ENCODE measurements around the gene SERPINB1. TPM values are rescaled to one million over a fixed set of nuclear protein-coding genes. Genes with fewer than 3 reads are reported as not detected.

Gene SERPINB1
- total RNA-seq, 2 experiments from 2014 or later = 51.1 to 55.3 TPM

DNA sequence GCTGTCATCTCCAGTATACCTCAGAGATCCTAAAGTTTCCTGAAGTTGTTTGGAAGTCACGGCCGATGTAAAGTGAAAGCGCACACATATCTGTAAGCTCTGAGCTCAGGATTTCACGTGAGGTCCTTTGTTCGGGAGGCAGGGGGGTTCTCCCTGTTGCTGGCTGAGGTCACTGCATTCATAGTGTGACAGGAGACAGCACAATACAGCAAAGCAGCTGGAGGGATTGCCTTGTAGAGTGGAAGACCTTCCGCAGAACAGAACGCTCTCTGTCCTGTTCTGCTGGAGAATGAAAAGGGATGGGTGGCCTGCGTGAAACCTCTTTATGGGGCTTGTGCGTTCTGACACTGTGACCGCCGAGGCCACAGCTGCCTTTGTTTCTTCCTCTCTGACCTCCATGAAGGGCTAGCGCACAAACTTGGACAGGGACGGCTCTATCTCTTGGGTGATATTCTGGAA, 13.4 kb upstream of the SERPINB1 start:
- POLR2A ChIA-PET = interaction anchor here (0.5 to 1.5 kb wide), 5 partner anchors 13 to 134 kb away, joined by 3 to 8 read pairs (median 3); partner anchors contain the start of gene SERPINB1
- CTCF ChIA-PET = interaction anchor here (0.8 to 4.1 kb wide), 6 partner anchors 9 to 97 kb away, joined by 3 to 24 read pairs (median 4); partner anchors contain the start of gene SERPINB1

DNA sequence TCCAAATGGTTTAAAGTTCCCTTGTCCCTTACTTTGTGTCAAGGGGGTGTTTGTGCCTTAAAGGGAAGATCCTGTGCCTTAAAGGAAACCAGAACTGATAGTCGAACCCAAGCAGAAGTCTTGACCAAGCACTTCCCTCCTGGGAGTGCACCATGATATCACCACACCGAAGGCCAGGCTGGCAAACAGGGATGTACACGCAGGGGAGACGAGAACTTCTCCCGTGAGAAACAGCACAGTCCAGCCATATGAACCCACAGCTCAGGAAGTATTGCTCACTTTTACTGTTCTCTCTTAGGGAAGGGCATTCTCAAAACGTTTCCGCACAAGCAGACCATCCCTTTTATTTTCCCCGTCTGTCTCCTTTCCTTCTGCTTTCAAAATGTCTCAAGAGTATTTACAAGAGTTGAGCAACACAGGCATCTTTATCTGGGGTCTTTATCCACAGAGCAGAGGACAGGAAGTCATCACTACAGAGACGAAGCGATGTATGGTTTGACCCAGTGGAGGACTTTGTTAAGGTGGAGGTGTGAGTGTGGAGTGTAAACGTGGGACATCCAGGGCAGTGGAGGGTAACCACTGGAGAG, 12.8 kb upstream of the SERPINB1 start:
- CTCF ChIA-PET = interaction anchor here (0.8 to 4.1 kb wide), 5 partner anchors 8 to 97 kb away, joined by 3 to 24 read pairs (median 5); partner anchors contain the start of gene SERPINB1
- POLR2A ChIA-PET = interaction anchor here (0.5 to 1.5 kb wide), 5 partner anchors 23 to 199 kb away, joined by 3 to 8 read pairs (median 3); no protein-coding TSS in a partner anchor

DNA sequence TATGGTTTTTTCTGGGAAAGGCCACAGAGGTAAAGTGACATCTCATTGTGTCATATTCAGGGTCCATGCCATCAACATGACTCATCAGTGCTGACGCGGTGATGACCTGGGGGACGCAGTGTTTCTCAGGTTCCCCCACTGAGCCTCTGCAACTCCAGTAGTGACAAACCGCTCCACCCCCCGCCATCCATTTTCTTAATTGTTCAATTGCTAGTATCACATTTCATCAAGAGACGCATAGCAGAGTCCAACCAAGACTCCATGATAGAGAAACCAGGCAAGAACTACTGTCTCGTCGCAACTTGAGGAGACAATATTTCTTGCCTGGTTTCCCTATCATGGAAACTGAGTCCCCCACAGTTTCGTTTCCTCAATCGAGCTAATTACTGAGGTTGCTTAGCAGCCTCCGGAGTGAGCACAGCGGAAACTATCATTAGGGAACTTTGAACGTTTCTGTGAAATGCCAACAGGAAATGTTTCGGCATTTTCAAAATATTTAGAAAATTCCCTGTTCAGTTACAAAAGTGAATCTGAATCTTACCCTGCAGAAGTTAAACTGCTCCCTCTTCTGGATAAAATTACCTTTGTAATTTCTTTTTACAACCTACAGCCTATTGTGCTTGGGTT, 12.2 kb upstream of the SERPINB1 start:
- POLR2A ChIA-PET = interaction anchor here (0.7 to 1.5 kb wide), 3 partner anchors 23 to 199 kb away, joined by 3 to 8 read pairs (median 3); no protein-coding TSS in a partner anchor
- CTCF ChIA-PET = interaction anchor here (0.9 to 3.1 kb wide), 3 partner anchors 12 to 24 kb away, joined by 3 to 20 read pairs (median 5); partner anchors contain the start of gene SERPINB1

DNA sequence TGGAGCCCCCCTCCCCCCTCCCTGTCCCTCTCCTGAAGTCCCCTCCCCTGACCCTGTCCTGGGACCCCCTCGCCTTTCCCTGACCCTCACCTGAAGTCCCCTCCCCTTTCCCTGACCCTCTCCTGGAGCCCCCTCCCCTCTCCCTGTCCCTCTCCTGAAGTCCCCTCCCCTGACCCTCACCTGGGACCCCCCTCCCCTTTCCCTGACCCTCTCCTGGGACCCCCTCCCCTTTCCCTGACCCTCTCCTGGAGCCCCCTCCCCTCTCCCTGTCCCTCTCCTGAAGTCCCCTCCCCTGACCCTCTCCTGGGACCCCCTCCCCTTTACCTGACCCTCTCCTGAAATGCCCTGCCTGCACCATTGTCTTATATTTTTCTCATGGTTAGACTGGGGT, 11.7 kb upstream of the SERPINB1 start:
- ChIA-PET CTCF (interaction anchor here (0.9 to 3.1 kb wide), 2 partner anchors 12 to 24 kb away, joined by 3 to 20 read pairs; partner anchors contain the start of gene SERPINB1), POLR2A (interaction anchor here (0.7 to 1.5 kb wide), 3 partner anchors 24 to 200 kb away, joined by 3 to 8 read pairs (median 3); no protein-coding TSS in a partner anchor)

DNA sequence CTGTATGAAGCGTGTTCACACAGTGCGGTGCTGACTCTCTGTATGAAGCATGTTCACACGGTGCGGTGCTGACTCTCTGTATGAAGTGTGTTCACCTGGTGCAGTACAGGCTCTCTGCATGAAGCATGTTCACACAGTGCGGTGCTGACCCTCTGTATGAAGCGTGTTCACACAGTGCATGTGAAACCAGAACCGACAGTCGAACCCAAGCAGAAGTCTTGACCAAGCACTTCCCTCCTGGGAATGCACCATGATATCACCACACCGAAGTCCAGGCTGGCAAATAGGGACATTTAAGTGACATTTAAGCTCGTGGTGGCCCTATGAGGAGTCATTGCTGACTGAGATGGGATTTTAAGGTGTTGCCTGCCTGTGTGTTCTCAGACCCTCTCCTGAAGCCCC, 11.3 kb upstream of the SERPINB1 start:
- CTCF ChIA-PET = no interaction called here
- POLR2A ChIA-PET = no interaction called here

DNA sequence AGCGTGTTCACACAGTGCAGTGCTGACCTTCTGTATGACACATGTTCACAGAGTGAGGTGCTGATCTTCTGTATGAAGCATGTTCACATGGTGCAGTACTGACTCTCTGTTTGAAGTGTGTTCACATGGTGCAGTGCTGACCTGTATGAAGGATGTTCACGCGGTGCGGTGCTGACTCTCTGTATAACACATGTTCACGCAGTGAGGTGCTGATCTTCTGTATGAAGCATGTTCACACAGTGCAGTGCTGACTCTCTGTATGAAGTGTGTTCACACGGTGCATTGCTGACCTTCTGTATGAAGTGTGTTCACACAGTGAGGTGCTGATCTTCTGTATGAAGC, 10.8 kb upstream of the SERPINB1 start:
- ChIA-PET CTCF (no interaction called here), POLR2A (no interaction called here)

DNA sequence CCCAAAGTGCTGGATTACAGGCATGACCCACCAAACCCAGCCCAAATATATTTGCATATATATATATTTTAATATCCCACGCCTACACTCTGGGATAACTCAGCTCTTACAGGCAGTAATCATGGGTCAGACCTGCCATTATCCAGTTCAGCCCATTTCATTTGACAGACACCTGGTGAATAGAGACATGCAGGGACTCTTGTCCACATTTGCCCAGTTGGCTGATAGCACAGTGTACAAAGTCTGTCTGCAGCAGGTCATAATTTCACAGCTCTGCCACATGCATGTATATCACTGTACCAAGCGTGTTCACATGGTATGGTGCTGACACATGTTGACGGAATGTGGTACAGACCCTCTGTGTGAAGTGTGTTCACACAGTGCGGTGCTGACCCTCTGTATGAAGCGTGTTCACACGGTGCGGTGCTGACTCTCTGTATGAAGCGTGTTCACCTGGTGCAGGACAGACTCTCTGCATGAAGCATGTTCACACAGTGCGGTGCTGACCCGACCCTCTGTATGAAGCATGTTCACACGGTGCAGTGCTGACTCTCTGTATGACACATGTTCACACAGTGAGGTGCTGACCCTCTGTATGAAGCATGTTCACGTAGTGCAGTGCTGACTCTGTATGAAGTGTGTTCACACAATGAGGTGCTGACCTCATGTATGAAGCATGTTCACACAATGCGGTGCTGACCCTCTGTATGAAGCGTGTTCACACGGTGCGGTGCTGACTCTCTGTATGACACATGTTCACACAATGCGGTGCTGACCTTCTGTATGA, 10.3 kb upstream of the SERPINB1 start:
- POLR2A ChIA-PET = no interaction called here
- CTCF ChIA-PET = interaction anchor here (0.6 to 1.4 kb wide), 3 partner anchors 31 to 60 kb away, joined by 3 to 4 read pairs (median 3); no protein-coding TSS in a partner anchor

DNA sequence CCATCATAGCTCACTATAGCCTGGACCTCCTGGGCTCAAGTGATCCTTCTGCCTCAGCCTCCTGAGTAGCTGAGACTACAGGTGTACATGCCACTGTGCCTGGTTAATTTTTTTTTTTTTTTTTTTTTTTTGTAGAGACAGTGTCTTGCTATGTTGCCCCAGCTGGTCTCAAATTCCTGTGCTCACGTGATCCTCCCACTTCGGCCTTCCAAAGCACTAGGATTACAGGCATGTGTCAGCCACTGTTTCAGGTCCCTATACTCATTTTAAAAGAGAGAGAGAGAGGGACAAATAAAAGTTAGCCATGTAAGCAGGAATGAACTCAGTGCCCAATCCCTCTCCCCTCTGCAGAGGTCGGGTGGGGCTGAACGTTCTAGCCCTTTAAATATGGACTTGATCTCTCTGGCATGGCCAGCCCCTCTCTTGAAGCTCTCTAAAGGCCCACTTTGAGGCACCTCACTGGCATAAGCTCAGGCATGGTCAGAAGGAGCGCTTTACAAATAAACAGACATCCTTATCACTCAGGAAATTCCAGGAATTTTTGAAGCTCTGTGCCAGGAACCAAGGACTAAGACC, 9.0 kb upstream of the SERPINB1 start:
- POLR2A ChIA-PET = interaction anchor here (0.7 kb wide), 1 partner anchor 54 kb away, joined by 4 read pairs; no protein-coding TSS in a partner anchor
- CTCF ChIA-PET = interaction anchor here (0.7 to 2.6 kb wide), 8 partner anchors 48 to 90 kb away, joined by 3 to 8 read pairs (median 4); partner anchors contain the start of gene SERPINB9

DNA sequence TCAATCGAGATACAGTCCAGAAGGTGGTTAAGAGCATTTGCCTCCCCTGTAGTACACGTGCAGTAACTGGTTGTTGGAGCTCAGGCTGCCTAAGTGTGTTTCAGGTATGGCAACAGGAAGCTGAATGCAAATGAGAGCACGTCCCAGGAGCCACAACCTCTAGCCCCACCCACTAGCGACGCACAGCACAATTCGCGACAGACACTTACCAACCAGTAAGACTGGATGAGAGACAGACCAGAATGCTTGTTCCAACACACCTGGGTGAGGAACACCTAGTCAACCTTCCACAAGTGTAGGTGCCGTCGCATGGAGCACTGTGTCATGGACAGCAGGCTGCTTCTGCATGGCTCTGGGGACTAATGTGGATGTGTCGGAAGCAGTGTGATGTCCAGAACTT, 7.2 kb upstream of the SERPINB1 start:
- ChIA-PET POLR2A (interaction anchor here (1.0 kb wide), 1 partner anchor 116 kb away, joined by 3 read pairs; no protein-coding TSS in a partner anchor), CTCF (interaction anchor here (0.5 to 2.6 kb wide), 2 partner anchors 83 to 86 kb away, joined by 3 to 8 read pairs; no protein-coding TSS in a partner anchor)

DNA sequence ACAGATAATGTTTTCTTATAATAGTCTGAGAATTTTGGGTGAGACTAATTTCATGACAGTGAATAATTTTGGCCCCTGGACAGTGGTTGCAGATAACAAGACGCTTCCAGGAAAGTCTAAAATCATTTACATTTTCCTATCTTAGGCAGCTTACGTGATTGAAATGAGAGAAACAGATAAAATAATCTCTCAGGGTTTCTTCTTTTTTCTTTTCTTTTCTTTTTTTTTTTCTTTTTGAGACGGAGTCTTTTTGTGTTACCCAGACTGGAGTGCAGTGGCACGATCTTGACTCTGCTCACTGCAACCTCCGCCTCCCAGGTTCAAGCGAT, 4.2 kb upstream of the SERPINB1 start:
- POLR2A ChIA-PET = interaction anchor here (0.7 to 1.6 kb wide), 3 partner anchors 10 to 95 kb away, joined by 3 to 8 read pairs (median 4); no protein-coding TSS in a partner anchor
- CTCF ChIA-PET = interaction anchor here (0.7 to 3.9 kb wide), 14 partner anchors 11 to 142 kb away, joined by 3 to 24 read pairs (median 6); partner anchors contain the start of gene SERPINB9

DNA sequence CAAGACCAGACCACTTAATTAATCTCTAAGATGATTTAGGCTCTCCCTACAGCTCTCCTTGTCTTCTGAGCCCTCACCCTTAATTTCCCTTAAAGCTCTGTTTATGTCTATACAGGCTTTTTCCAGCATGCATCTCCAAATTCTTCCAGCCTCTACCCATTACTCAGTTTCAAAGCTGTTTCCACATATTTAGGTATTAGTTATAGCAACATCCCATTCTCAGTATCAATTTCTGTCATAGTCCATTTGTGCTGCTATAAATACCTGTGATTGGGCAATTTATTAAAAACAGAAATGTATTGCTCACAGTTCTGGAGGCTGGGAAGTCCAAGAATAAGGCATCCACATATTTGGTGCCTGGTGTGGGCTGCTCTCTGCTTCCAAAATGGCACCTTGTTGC, 2.3 kb upstream of the SERPINB1 start:
- CTCF ChIA-PET = interaction anchor here (1.5 to 3.9 kb wide), 2 partner anchors 53 to 67 kb away, joined by 5 to 15 read pairs; no protein-coding TSS in a partner anchor
- POLR2A ChIA-PET = interaction anchor here (1.0 kb wide), 1 partner anchor 59 kb away, joined by 3 read pairs; the partner anchor contains the start of gene SERPINB9

DNA sequence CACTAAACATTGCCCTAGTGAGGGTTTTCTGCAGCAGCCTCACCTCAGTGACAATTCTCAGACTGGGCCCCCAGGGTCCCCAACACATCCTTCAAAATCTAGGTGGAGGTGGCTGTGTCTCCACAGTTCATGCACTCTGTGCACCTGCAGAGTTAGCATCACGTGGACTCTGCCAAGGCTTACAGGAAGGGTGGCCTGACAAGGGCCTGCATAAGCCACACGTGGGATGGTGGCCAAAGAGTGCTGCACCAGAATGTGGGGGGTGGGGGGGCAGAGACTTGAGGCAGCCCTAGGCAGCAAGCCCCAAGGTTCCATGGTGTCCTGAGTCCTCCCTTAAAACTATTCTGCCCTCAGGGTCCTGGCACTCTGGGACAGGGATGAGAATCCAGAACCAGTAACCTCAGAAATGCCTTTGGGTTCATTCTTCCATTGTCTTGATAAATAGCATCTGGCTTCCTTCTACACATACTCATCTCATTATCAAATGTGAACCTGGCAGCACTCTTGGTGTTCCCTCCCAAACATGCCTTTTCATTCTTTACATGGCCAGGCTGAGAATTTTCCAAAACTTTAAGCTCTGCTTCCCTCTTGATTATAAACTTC, 1.6 kb upstream of the SERPINB1 start:
- ChIA-PET CTCF (interaction anchor here (1.5 to 3.9 kb wide), 2 partner anchors 52 to 68 kb away, joined by 5 to 15 read pairs; no protein-coding TSS in a partner anchor), POLR2A (interaction anchor here (1.0 to 1.6 kb wide), 2 partner anchors 60 to 156 kb away, joined by 3 read pairs; partner anchors contain the start of genes NQO2 and SERPINB9)

DNA sequence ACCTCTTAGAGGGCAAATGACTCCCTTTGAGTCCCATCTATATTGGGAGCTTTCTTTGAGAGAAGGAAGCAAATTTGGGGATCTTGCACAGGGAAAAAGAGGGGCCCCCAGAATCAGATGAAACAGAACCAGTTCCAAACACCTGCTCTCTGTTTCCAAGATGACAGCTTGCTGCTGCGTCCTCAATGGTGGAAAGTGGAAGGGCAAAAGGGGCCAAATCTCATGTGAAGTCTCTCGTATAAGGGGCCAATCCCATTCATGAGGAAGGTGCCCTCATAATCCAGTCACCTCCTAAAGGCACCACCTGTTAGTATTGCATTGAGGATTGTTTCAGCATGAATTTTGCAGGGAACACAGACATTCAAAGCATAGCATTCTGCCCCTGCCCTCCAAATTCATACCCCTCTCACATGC, 483 bp upstream of the SERPINB1 start:
- ChIA-PET CTCF (interaction anchor here (0.6 to 2.2 kb wide), 16 partner anchors 12 to 159 kb away, joined by 3 to 11 read pairs (median 4); partner anchors contain the start of gene SERPINB9), POLR2A (interaction anchor here (0.6 to 2.9 kb wide), 19 partner anchors 13 to 196 kb away, joined by 3 to 14 read pairs (median 5); partner anchors contain the start of genes NQO2, SERPINB9 and WRNIP1)

DNA sequence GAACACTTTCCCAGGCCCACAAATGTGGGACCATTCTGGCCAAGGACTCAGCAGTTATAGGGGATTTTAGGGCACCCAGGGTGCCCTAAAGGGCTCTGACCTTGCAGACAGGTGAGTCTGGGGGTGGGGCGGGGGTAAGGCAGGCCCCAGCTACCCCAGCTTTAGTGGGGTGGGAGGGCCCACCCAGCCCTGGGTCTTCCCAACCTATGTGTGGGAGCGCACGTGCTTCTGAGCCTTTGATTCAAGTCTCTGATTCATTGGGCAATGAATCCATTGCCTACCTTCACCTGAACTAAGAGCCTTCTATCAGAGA, 958 bp downstream of the SERPINB1 start:
- ChIA-PET POLR2A (interaction anchor here (0.7 to 2.9 kb wide), 8 partner anchors 12 to 75 kb away, joined by 4 to 10 read pairs (median 8); partner anchors contain the start of gene WRNIP1), CTCF (interaction anchor here (0.6 to 2.2 kb wide), 8 partner anchors 17 to 406 kb away, joined by 3 to 11 read pairs (median 4); no protein-coding TSS in a partner anchor)

DNA sequence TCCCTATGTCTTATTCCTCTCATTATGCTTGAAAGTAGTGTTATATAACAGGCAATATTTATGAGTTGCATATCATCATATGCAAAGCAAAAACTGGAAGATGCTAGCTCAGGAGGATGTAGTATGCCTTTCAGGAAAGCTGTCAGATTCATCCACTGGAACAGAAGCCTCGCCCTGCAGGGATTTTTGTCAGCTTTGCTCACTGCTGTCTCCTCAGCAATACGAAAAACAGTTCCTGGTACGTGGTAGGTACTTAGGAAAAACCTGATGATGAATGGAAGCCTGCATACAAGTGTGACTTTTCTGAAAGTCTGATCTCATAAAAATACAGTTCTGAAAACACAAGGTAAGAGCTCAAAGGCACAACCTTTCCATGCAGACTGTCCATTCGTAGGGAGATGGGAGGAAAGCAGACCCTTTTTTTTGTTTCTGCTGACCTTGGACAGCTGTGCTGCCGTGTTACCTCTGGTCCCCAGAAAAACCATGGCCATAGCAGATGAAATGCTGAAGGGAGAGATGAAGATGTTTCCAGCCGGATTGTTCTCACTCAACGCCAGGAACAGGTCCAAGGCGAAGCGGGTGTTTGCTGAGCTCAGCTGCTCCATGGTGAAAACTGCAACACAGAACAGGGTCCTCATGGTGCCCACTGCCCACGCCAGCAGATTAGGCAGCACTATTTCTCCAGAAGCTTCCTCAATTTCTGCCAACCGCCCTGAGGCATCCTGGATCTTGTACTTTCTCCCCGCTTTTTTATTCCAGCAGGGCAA, 1.5 kb downstream of the SERPINB1 start:
- ChIA-PET CTCF (interaction anchor here (0.6 to 2.2 kb wide), 4 partner anchors 46 to 407 kb away, joined by 3 to 11 read pairs (median 4); no protein-coding TSS in a partner anchor), POLR2A (interaction anchor here (0.7 to 2.9 kb wide), 6 partner anchors 11 to 132 kb away, joined by 5 to 10 read pairs (median 8); partner anchors contain the start of gene WRNIP1)

DNA sequence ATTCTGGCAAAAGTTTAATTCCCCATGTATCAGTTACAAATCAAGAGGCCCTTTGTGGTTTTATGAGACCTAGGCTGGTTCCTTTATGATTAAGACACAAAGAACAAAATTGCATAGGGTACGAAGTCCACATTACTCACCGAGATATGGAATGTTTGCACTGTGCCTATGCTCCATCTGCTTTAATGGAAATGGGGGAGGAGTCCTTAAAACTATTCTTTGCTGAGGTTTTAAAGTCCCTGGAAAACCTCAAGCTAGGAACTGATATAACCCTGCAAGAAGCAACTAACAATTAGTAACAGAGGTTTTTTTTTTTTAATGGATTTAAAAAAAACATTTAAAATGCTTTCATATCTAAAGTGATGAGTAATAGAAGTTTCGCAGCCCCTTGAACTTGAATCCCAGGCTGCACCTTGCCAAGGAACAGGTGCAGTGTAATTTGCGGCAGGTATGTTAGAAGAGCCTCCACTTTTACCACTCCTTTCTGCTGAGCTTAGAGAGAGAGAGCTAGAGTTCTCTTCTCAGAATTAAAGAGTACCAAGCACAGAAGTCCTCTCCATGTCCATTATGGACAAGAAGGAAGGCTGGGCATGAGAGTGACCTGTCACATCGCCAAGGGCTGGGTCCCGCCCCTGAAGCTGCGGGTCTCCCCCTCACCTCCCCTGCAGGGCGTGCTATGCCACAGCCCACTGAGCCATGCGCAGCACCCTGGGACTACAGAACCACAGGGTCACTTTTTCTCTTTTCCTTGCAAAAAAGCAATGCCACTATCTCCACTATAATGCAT, 2.3 kb downstream of the SERPINB1 start:
- CTCF ChIA-PET = interaction anchor here (1.0 to 1.2 kb wide), 2 partner anchors 45 to 113 kb away, joined by 3 read pairs; no protein-coding TSS in a partner anchor

More for the DNA sequence above, 2.3 kb downstream of the SERPINB1 start:
- POLR2A ChIA-PET = interaction anchor here (0.6 to 2.9 kb wide), 5 partner anchors 22 to 1233 kb away, joined by 3 to 10 read pairs (median 4); no protein-coding TSS in a partner anchor
